Pons (tissue), 1 donor: ENCODE measurements around the gene DUOXA2.
"Not testable (repeated sequence)": the region's sequence is repeated elsewhere in the genome, so short reads cannot be mapped to it uniquely, and the experiment has no call there.

ENCODE experiments used
- DNase-seq: peaks from one replicate; pipeline ENCODE4 v3.0.0-alpha.2; 2016; ENCODE audit warnings: low spot score

The DUOXA2 gene

GRCh38 chr15:45114076-45114750 lies at the start of gene DUOXA2, which contains the start of gene DUOX2:
Gene DUOXA2 (plus strand): TSS chr15:45114326. CDS start chr15:45114606, 280 bp downstream.
Gene DUOX2 (minus strand): TSS chr15:45114172. CDS start chr15:45113411, 761 bp downstream.
- DNase-seq: no peak

- no peak for DNase-seq
These were observed 49.7 kb upstream of the DUOXA2 start for GRCh38 chr15:45064386-45064785.

- not testable (repeated sequence) for DNase-seq
These were observed 44.2 kb upstream of the DUOXA2 start for GRCh38 chr15:45069942-45070360.

- DNase-seq: not testable (repeated sequence)
These were observed 40.5 kb upstream of the DUOXA2 start for GRCh38 chr15:45073602-45074001.

GRCh38 chr15:45075440-45076320 lies 38.4 kb upstream of the DUOXA2 start:
- DNase-seq: not testable (repeated sequence)

GRCh38 chr15:45077391-45077790 lies 36.7 kb upstream of the DUOXA2 start:
- DNase-seq: not testable (repeated sequence)

GRCh38 chr15:45079201-45079600 lies 34.9 kb upstream of the DUOXA2 start:
- not testable (repeated sequence) for DNase-seq

GRCh38 chr15:45079628-45080246 lies 34.4 kb upstream of the DUOXA2 start:
- not testable (repeated sequence) for DNase-seq

- not testable (repeated sequence) for DNase-seq
These were observed 33.5 kb upstream of the DUOXA2 start for GRCh38 chr15:45080593-45080992.

GRCh38 chr15:45082412-45082811 lies 31.7 kb upstream of the DUOXA2 start:
- not testable (repeated sequence) for DNase-seq

GRCh38 chr15:45083223-45083622 lies 30.9 kb upstream of the DUOXA2 start:
- no peak for DNase-seq

GRCh38 chr15:45084163-45084562 lies 30.0 kb upstream of the DUOXA2 start:
- DNase-seq: no peak

- no peak for DNase-seq
These were observed 26.6 kb upstream of the DUOXA2 start for GRCh38 chr15:45087513-45087912.

GRCh38 chr15:45088801-45089711 lies 25.1 kb upstream of the DUOXA2 start:
- no peak for DNase-seq

- DNase-seq: no peak
These were observed 24.3 kb upstream of the DUOXA2 start for GRCh38 chr15:45089712-45090373.

GRCh38 chr15:45091161-45091560 lies 23.0 kb upstream of the DUOXA2 start:
- no peak for DNase-seq

- no peak for DNase-seq
These were observed 22.6 kb upstream of the DUOXA2 start for GRCh38 chr15:45091576-45091975.

GRCh38 chr15:45093013-45093412 lies 21.1 kb upstream of the DUOXA2 start:
- no peak for DNase-seq

- no peak for DNase-seq
These were observed 20.3 kb upstream of the DUOXA2 start for GRCh38 chr15:45093622-45094357.

GRCh38 chr15:45094358-45094730 lies 19.8 kb upstream of the DUOXA2 start:
- DNase-seq: no peak
